Testis (tissue), 2 donors: ENCODE measurements around the gene FAM221B.

ENCODE experiments used
- CTCF ChIP-seq, 3 experiments: fragments of 450-650 bp in 2 of 3; fragments of 200-600 bp in 1 of 3; sonication (generic) in 1 of 3; IDR thresholded peaks; one replicate each; pipeline ENCODE4 v1.5.1; 2016 to 2019; ENCODE audit warnings: antibody characterized with exemption in 3 of 3, mild to moderate bottlenecking in 2 of 3, moderate library complexity in 1 of 3
- POLR2A ChIP-seq: fragments of 450-650 bp; IDR thresholded peaks from one replicate; pipeline ENCODE4 v1.6.1; 2017; ENCODE audit warnings: antibody characterized with exemption, mild to moderate bottlenecking, moderate library complexity

- TF ChIP-seq POLR2A (no peak), CTCF (IDR thresholded peaks at IDR 0.05) (peak in 2 of 3 experiments; percentile 27 to 31)
Measured at GRCh38 chr9:35813434-35814105, 15.0 kb downstream of the FAM221B start.
